ENCODE results near the gene SCAMP5. TPM values are rescaled to one million over a fixed set of nuclear protein-coding genes. Genes with fewer than 3 reads are reported as not detected.

SCAMP5 gene
- total RNA-seq, 5 donors from 2014 or later (not counting 1 experiment from before 2014, with no cell fraction given): 0.26 to 8.2 (median 0.51) TPM

GRCh38 chr15:75025548-75026260 lies 30.3 kb downstream of the SCAMP5 start:
- Histone ChIP-seq H3K36me3 (ENCODE audit: control insufficient read depth in 2 of 2, extremely low read depth in 1 of 2, insufficient read depth in 1 of 2, low read length in 1 of 2) (peaks cover 0 to 11% of the 10 kb centered on the region in 2 donors), H3K4me1 (ENCODE audit: control insufficient read depth in 1 of 2, extremely low read depth in 1 of 2, insufficient read depth in 2 of 2, low read length in 2 of 2) (peaks cover 5 to 34% of the 10 kb centered on the region in 2 experiments), H3K27ac (ENCODE audit: low read length) (no peak overlapping the region), H3K9me3 (no peaks in the 10 kb centered on the region), H3K4me3 (ENCODE audit: control insufficient read depth in 1 of 2, extremely low read depth in 1 of 2, low read length in 1 of 2) (no peak overlapping the region), H3K27me3 (replicated peaks in 1 of 2; ENCODE audit: control insufficient read depth in 2 of 2, extremely low read depth in 1 of 2, insufficient read depth in 2 of 2, low read length in 1 of 2) (no peaks in the 10 kb centered on the region)
- POLR2A ChIA-PET: interaction anchor here in 1 of 2 donors (0.7 kb wide), 1 partner anchor 426 kb away, joined by 3 read pairs; the partner anchor contains the start of gene SIN3A
- Mint-ChIP-seq H3K27me3 (no peaks in the 10 kb centered on the region), H3K4me1 (peaks cover 24 to 33% (median 26%) of the 10 kb centered on the region in 3 donors), H3K4me3 (peak overlapping the region; percentile 11 to 99 (median 92)), H3K9me3 (no peaks in the 10 kb centered on the region), H3K36me3 (peaks cover 5% of the 10 kb centered on the region), H3K27ac (peak overlapping the region; percentile 37 to 62)
- DNase-seq (no peak), ATAC-seq (replicated peaks in 1 of 4) (no peak)
- 100% methylated on average over 2 of the region's 5 CpGs for WGBS (ENCODE audit: insufficient coverage)
- CTCF ChIA-PET: no interaction called here

DNA sequence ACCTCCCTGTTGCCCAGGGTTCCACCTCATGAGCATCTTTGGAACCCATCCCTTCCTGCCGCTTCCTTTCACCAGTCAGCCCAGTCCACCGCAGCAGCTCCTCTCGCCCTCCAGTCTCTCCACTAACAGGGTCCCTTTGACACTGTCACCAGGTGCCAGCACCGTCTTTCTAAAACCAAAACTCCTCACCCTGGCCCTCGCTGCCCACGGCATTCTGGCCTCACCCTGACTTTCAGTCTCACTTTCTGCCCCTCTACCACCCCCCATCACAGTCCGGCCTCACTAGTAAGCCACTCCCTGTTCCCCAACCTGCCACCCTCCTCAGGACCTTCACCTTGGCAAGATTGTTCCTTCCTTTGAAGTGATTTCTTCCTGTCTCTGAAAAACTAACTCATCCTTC lies 32.2 kb downstream of the SCAMP5 start:
- no peak overlapping the region for H3K27ac Mint-ChIP-seq
- H3K4me1 Mint-ChIP-seq: peaks cover 29 to 35% (median 33%) of the 10 kb centered on the region in 3 donors
- H3K9me3 Mint-ChIP-seq: no peaks in the 10 kb centered on the region
- Histone ChIP-seq H3K4me3 (ENCODE audit: control insufficient read depth in 1 of 2, extremely low read depth in 1 of 2, low read length in 1 of 2) (no peak overlapping the region), H3K27me3 (replicated peaks in 1 of 2; ENCODE audit: control insufficient read depth in 2 of 2, extremely low read depth in 1 of 2, insufficient read depth in 2 of 2, low read length in 1 of 2) (no peaks in the 10 kb centered on the region), H3K36me3 (ENCODE audit: control insufficient read depth in 2 of 2, extremely low read depth in 1 of 2, insufficient read depth in 1 of 2, low read length in 1 of 2) (peaks cover 3 to 11% of the 10 kb centered on the region in 2 donors), H3K9me3 (no peaks in the 10 kb centered on the region), H3K4me1 (ENCODE audit: control insufficient read depth in 1 of 2, extremely low read depth in 1 of 2, insufficient read depth in 2 of 2, low read length in 2 of 2) (peaks cover 5 to 34% of the 10 kb centered on the region in 2 experiments), H3K27ac (ENCODE audit: low read length) (no peak overlapping the region)
- POLR2A ChIA-PET: interaction anchor here in 1 of 2 donors (0.5 kb wide), 1 partner anchor 294 kb away, joined by 4 read pairs; no protein-coding TSS in a partner anchor
- CTCF ChIA-PET: no interaction called here
- no peak overlapping the region for H3K4me3 Mint-ChIP-seq
- H3K36me3 Mint-ChIP-seq: peaks cover 8% of the 10 kb centered on the region
- ATAC-seq (replicated peaks in 1 of 4): no peak
- no peak for DNase-seq
- 62% methylated on average over 7 of the region's 7 CpGs for WGBS (ENCODE audit: insufficient coverage)
- H3K27me3 Mint-ChIP-seq: no peaks in the 10 kb centered on the region

DNA sequence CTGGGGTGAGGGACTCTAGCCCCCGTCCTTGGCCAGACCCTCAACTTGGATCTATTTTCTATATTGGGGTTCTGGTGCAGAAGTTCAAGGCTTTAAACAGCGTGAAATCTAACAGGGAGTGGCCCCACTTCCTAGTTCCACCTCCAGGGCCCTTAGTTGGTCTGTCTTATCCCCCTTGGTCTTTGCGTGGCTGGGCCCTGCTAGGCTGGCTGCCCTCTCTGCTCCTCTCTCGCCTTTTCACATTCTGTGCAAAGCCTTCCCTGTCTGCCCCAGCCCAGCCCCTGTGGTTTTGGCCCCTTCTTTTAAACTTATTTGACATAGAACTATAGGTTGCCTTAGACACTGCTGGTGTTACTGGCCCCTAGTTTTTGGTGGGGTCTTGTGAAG lies 33.6 kb downstream of the SCAMP5 start:
- no peak overlapping the region for H3K27ac ChIP-seq (ENCODE audit: low read length)
- WGBS (ENCODE audit: insufficient coverage): 73% methylated on average over 2 of the region's 4 CpGs
- H3K9me3 ChIP-seq: no peaks in the 10 kb centered on the region
- ChIA-PET POLR2A (no interaction called here), CTCF (interaction anchor here in 1 of 2 donors (0.8 to 1.6 kb wide), 4 partner anchors 14 to 175 kb away, joined by 3 to 8 read pairs (median 4); no protein-coding TSS in a partner anchor)
- H3K36me3 ChIP-seq (ENCODE audit: control insufficient read depth in 2 of 2, extremely low read depth in 1 of 2, insufficient read depth in 1 of 2, low read length in 1 of 2): peaks cover 3 to 11% of the 10 kb centered on the region in 2 donors
- peaks cover 3 to 24% of the 10 kb centered on the region in 2 experiments for H3K4me1 ChIP-seq (ENCODE audit: control insufficient read depth in 1 of 2, extremely low read depth in 1 of 2, insufficient read depth in 2 of 2, low read length in 2 of 2)
- Mint-ChIP-seq H3K4me3 (no peak overlapping the region), H3K9me3 (no peaks in the 10 kb centered on the region), H3K27me3 (no peaks in the 10 kb centered on the region), H3K27ac (no peak overlapping the region), H3K4me1 (peaks cover 22 to 30% (median 23%) of the 10 kb centered on the region in 3 donors), H3K36me3 (peaks cover 12% of the 10 kb centered on the region)
- DNase-seq (no peak), ATAC-seq (replicated peaks in 1 of 4) (peak; percentile 8 to 35 (median 18))
- no peaks in the 10 kb centered on the region for H3K27me3 ChIP-seq (replicated peaks in 1 of 2; ENCODE audit: control insufficient read depth in 2 of 2, extremely low read depth in 1 of 2, insufficient read depth in 2 of 2, low read length in 1 of 2)
- no peak overlapping the region for H3K4me3 ChIP-seq (ENCODE audit: control insufficient read depth in 1 of 2, extremely low read depth in 1 of 2, low read length in 1 of 2)

DNA sequence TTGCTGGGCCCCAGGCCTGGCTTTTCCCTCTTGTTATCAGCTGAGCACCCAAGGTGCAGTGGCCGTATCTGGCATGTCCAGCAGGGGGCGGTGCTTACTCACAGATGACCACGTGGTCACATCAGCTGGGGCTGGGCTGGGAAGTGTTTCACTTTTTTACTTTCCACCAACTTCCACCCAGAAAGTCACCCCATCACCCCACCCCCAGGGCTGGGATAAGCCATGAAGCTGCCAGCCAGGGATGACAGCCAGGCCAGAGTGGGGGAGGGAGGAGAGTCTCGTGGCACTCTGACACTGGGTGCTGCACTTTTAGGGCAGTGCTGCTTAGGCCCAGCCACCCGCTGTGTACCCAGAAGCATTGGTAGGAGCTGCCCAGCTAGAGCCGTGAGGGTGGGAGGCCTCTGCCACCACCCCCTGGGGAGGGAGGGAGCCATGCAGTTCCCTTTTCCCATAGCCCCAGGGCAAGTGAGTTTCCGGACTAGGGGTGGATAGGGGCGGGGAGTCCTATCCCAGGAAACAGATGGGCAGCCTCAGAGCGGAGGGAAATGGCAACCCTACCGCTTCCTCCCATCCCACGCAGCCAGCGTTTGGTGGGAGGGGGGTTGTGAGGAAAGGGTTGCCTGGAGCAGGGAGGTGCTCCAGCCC lies 34.1 kb downstream of the SCAMP5 start:
- Histone ChIP-seq H3K9me3 (no peaks in the 10 kb centered on the region), H3K4me3 (ENCODE audit: control insufficient read depth in 1 of 2, extremely low read depth in 1 of 2, low read length in 1 of 2) (no peak overlapping the region), H3K27ac (ENCODE audit: low read length) (no peak overlapping the region), H3K27me3 (replicated peaks in 1 of 2; ENCODE audit: control insufficient read depth in 2 of 2, extremely low read depth in 1 of 2, insufficient read depth in 2 of 2, low read length in 1 of 2) (no peaks in the 10 kb centered on the region), H3K4me1 (ENCODE audit: control insufficient read depth in 1 of 2, extremely low read depth in 1 of 2, insufficient read depth in 2 of 2, low read length in 2 of 2) (peaks cover 0 to 19% of the 10 kb centered on the region in 2 experiments), H3K36me3 (ENCODE audit: control insufficient read depth in 2 of 2, extremely low read depth in 1 of 2, insufficient read depth in 1 of 2, low read length in 1 of 2) (peaks cover 3 to 11% of the 10 kb centered on the region in 2 donors)
- DNase-seq: peak; percentile 59 to 91 (median 82)
- peak; percentile 84 to 97 (median 92) for ATAC-seq (replicated peaks in 1 of 4)
- ChIA-PET CTCF (interaction anchor here in 1 of 2 donors (0.6 to 1.6 kb wide), 5 partner anchors 14 to 175 kb away, joined by 3 to 8 read pairs (median 3); no protein-coding TSS in a partner anchor), POLR2A (interaction anchor here in 1 of 2 donors (0.6 kb wide), 1 partner anchor 170 kb away, joined by 3 read pairs; no protein-coding TSS in a partner anchor)
- Mint-ChIP-seq H3K4me1 (peaks cover 18 to 26% (median 18%) of the 10 kb centered on the region in 3 donors), H3K27me3 (no peaks in the 10 kb centered on the region), H3K36me3 (peaks cover 12% of the 10 kb centered on the region), H3K4me3 (no peak overlapping the region), H3K27ac (no peak overlapping the region), H3K9me3 (no peaks in the 10 kb centered on the region)
- 100% methylated on average over 1 of the region's 12 CpGs for WGBS (ENCODE audit: insufficient coverage)

DNA sequence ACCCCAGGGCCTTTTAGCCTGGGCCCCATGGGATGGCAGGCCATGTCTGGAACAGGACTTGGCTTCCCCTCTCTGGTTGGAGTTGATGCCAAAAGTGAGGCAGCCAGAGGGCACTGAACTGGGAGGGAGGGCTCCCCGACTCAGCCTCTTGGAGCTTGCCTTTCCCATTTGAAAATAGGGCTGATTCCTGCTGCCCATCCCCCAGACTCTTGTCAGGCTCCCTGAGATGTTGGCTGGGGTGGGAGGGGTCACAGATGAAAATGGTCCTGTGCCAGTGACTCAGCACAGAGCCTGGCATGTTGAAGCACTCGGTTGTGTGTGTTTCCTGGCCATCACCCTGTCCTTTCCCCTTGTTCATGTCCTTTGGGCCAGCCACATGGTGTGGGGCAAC lies 34.7 kb downstream of the SCAMP5 start:
- no peak for DNase-seq
- H3K27ac Mint-ChIP-seq: no peak overlapping the region
- Histone ChIP-seq H3K9me3 (no peaks in the 10 kb centered on the region), H3K4me3 (ENCODE audit: control insufficient read depth in 1 of 2, extremely low read depth in 1 of 2, low read length in 1 of 2) (no peak overlapping the region), H3K27ac (ENCODE audit: low read length) (no peak overlapping the region), H3K27me3 (replicated peaks in 1 of 2; ENCODE audit: control insufficient read depth in 2 of 2, extremely low read depth in 1 of 2, insufficient read depth in 2 of 2, low read length in 1 of 2) (no peaks in the 10 kb centered on the region), H3K36me3 (ENCODE audit: control insufficient read depth in 2 of 2, extremely low read depth in 1 of 2, insufficient read depth in 1 of 2, low read length in 1 of 2) (peaks cover 3 to 11% of the 10 kb centered on the region in 2 donors), H3K4me1 (ENCODE audit: control insufficient read depth in 1 of 2, extremely low read depth in 1 of 2, insufficient read depth in 2 of 2, low read length in 2 of 2) (peaks cover 0 to 14% of the 10 kb centered on the region in 2 experiments)
- ATAC-seq (replicated peaks in 1 of 4): no peak
- WGBS (ENCODE audit: insufficient coverage): 100% methylated on average over 2 of the region's 2 CpGs
- peaks cover 13 to 22% (median 14%) of the 10 kb centered on the region in 3 donors for H3K4me1 Mint-ChIP-seq
- no peaks in the 10 kb centered on the region for H3K27me3 Mint-ChIP-seq
- H3K4me3 Mint-ChIP-seq: no peak overlapping the region
- CTCF ChIA-PET: interaction anchor here in 1 of 2 donors (1.1 to 1.6 kb wide), 3 partner anchors 13 to 174 kb away, joined by 3 to 8 read pairs (median 4); no protein-coding TSS in a partner anchor
- H3K9me3 Mint-ChIP-seq: no peaks in the 10 kb centered on the region
- POLR2A ChIA-PET: no interaction called here
- peaks cover 12% of the 10 kb centered on the region for H3K36me3 Mint-ChIP-seq

GRCh38 chr15:75030424-75030823 lies 35.1 kb downstream of the SCAMP5 start:
- Histone ChIP-seq H3K27me3 (replicated peaks in 1 of 2; ENCODE audit: control insufficient read depth in 2 of 2, extremely low read depth in 1 of 2, insufficient read depth in 2 of 2, low read length in 1 of 2) (no peaks in the 10 kb centered on the region), H3K36me3 (ENCODE audit: control insufficient read depth in 2 of 2, extremely low read depth in 1 of 2, insufficient read depth in 1 of 2, low read length in 1 of 2) (peaks cover 3 to 11% of the 10 kb centered on the region in 2 donors), H3K4me3 (ENCODE audit: control insufficient read depth in 1 of 2, extremely low read depth in 1 of 2, low read length in 1 of 2) (no peak overlapping the region), H3K27ac (ENCODE audit: low read length) (no peak overlapping the region), H3K9me3 (no peaks in the 10 kb centered on the region), H3K4me1 (ENCODE audit: control insufficient read depth in 1 of 2, extremely low read depth in 1 of 2, insufficient read depth in 2 of 2, low read length in 2 of 2) (peaks cover 0 to 11% of the 10 kb centered on the region in 2 experiments)
- ChIA-PET POLR2A (no interaction called here), CTCF (interaction anchor here in 1 of 2 donors (1.6 kb wide), 1 partner anchor 174 kb away, joined by 8 read pairs; no protein-coding TSS in a partner anchor)
- H3K4me3 Mint-ChIP-seq: no peak overlapping the region
- H3K9me3 Mint-ChIP-seq: no peaks in the 10 kb centered on the region
- 90% methylated on average over 2 of the region's 4 CpGs for WGBS (ENCODE audit: insufficient coverage)
- no peaks in the 10 kb centered on the region for H3K27me3 Mint-ChIP-seq
- H3K4me1 Mint-ChIP-seq: peaks cover 9 to 18% (median 10%) of the 10 kb centered on the region in 3 donors
- no peak overlapping the region for H3K27ac Mint-ChIP-seq
- H3K36me3 Mint-ChIP-seq: peaks cover 12% of the 10 kb centered on the region
- ATAC-seq (replicated peaks in 1 of 4) (no peak), DNase-seq (no peak)
